NT2/D1 (cell line): ENCODE measurements around the gene NRARP.

Source experiments
- SUZ12 ChIP-seq: IDR thresholded peaks from 2 replicates; pipeline ENCODE4 v1.6.1; 2011; ENCODE audit not compliant: insufficient read length, insufficient read depth; ENCODE audit errors: extremely low read depth
- ZNF274 ChIP-seq: IDR thresholded peaks from 2 replicates; pipeline ENCODE4 v1.6.1; 2011; ENCODE audit warnings: mild to moderate bottlenecking, low read depth, low read length

- no peak for TF ChIP-seq SUZ12
- TF ChIP-seq ZNF274: no peak
These were observed 4.8 kb upstream of the NRARP start for GRCh38 chr9:137306850-137307254.
